PC-9 (cell line): ENCODE data around the gene MRPL41.

Experiments
- CTCF ChIP-seq: fragments of 200-600 bp; sonication (generic); conservative IDR thresholded peaks from 2 replicates; pipeline ENCODE4 v1.6.1; 2017; ENCODE audit warnings: mixed run types, antibody characterized with exemption, mild to moderate bottlenecking, moderate library complexity
- EZH2 ChIP-seq: fragments of 200-600 bp; sonication (generic); IDR thresholded peaks from 2 replicates; pipeline ENCODE4 v1.8.0; 2017; ENCODE audit warnings: antibody characterized with exemption, low read depth

DNA sequence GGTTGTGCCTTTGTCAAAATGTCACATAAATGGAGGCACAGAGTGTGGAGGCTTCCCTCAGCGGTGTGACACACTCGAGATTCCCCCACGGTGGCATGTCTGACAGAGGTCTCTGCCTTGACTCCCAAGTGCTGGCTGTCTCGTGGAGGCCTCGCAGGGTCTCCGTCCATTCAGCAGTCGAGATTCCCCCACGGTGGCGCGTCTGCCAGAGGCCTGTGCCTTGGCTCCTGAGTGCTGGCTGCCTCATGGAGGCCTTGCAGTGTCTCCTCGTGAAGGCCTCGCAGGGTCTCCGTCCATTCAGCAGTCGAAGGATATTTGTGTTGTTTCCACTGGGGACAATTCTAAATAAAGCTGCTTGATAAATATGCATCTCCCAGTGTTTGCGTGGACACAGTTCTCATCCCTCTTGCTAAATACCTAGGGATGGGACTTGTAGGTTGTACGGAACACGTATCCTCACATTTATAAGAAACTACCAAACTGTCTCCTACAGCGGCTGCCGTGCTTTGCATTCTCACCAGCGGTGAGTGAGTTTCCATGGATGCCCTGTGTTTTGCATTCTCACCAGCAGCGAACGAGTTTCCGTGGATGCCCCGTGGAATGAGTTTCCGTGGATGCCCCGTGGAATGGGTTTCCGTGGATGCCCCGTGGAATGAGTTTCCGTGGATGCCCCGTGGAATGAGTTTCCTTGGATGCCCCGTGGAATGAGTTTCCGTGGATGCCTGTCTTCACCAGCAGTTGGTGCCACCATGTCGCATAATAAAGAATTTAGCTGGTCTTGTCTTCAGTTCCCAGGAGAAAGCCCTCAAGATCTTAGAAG, 27.3 kb upstream of the MRPL41 start:
- TF ChIP-seq CTCF (no peak), EZH2 (no peak)
